Measurements from ENCODE around the gene FIGN. TPM values are rescaled to one million over a fixed set of nuclear protein-coding genes. Genes with fewer than 3 reads are reported as not detected.

FIGN gene
- total RNA-seq, 3 donors from 2014 or later (not counting 1 experiment from before 2014, with no cell fraction given) = not detected

DNA sequence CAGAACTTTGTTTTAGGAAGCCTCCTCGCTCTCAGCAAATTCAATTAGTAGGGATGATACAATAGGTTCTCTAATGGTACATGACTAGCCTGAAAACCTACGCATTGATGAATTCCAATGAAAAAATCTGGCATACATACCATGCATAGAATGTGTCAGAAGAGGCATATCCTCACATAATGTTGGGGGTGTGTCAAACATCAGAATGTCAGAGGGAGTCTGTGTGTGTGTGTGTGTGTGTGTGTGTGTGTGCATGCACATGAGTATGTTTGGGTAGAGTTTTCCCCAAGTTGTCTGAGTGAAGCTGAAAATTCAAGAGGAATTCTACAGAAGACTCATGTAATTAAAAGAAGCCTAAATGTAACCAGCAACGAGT, 78.5 kb downstream of the FIGN start:
- H3K27ac ChIP-seq (ENCODE audit: low read length) = no peak overlapping the region
- H3K27me3 Mint-ChIP-seq (ENCODE audit: low read depth in 2 of 2) = no peaks in the 10 kb centered on the region
- H3K9me3 Mint-ChIP-seq = peaks cover 12 to 16% of the 10 kb centered on the region in 2 donors
- ATAC-seq (no peak), DNase-seq (no peak)
- H3K36me3 ChIP-seq (ENCODE audit: control insufficient read depth, insufficient read depth, low read length) = no peaks in the 10 kb centered on the region
- no peaks in the 10 kb centered on the region for H3K36me3 Mint-ChIP-seq
- 74% methylated on average over 2 of the region's 3 CpGs for WGBS (ENCODE audit: insufficient coverage)
- no peaks in the 10 kb centered on the region for H3K9me3 ChIP-seq (ENCODE audit: control insufficient read depth, insufficient read depth, low read length)
- TF ChIP-seq, protein P1, sequence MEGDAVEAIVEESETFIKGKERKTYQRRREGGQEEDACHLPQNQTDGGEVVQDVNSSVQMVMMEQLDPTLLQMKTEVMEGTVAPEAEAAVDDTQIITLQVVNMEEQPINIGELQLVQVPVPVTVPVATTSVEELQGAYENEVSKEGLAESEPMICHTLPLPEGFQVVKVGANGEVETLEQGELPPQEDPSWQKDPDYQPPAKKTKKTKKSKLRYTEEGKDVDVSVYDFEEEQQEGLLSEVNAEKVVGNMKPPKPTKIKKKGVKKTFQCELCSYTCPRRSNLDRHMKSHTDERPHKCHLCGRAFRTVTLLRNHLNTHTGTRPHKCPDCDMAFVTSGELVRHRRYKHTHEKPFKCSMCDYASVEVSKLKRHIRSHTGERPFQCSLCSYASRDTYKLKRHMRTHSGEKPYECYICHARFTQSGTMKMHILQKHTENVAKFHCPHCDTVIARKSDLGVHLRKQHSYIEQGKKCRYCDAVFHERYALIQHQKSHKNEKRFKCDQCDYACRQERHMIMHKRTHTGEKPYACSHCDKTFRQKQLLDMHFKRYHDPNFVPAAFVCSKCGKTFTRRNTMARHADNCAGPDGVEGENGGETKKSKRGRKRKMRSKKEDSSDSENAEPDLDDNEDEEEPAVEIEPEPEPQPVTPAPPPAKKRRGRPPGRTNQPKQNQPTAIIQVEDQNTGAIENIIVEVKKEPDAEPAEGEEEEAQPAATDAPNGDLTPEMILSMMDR (IDR thresholded peaks at IDR 0.05) = no peak
- no peak overlapping the region for H3K27ac Mint-ChIP-seq
- intact Hi-C loops (cut with micrococcal nuclease) = no loop called here
- H3K4me1 Mint-ChIP-seq = no peaks in the 10 kb centered on the region
- H3K4me3 ChIP-seq (ENCODE audit: low read length) = no peak overlapping the region
- H3K4me3 Mint-ChIP-seq = no peak overlapping the region
- no peaks in the 10 kb centered on the region for H3K4me1 ChIP-seq (ENCODE audit: control insufficient read depth, insufficient read depth, low read length)
- no peaks in the 10 kb centered on the region for H3K27me3 ChIP-seq (ENCODE audit: control insufficient read depth, insufficient read depth, low read length)

DNA sequence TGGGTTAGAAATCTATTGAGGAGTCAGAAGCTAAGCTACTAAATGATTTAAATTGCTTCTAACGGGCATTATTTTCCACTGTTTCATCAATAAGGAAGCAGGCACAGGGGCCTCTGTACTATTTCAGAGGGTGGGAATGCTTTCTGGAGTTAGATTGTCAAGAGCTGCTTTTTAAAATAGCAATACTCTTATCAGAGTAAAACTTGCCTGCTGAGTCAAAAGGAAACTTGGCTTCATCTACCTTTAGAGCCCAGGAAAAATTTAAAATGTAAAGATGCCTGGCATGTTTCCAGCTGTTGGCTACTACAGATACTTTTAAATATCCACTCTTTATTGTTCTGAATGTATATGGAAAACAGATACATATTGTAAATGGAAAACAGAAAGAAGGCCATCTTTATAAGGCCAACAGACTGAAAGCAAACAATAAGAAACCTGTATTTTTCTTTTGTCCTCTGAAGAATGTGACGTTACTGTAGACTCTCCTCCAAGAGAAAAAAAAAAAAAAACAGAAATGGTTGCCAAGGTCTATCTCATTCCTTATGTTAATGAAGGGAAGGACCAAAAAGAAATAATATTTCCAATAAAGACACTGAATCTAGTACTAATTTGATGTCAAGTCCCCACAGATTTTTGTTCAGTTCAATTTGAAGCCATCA, 79.1 kb downstream of the FIGN start:
- no peak for DNase-seq
- no peaks in the 10 kb centered on the region for H3K36me3 Mint-ChIP-seq
- Histone ChIP-seq H3K9me3 (ENCODE audit: control insufficient read depth, insufficient read depth, low read length) (no peaks in the 10 kb centered on the region), H3K36me3 (ENCODE audit: control insufficient read depth, insufficient read depth, low read length) (no peaks in the 10 kb centered on the region), H3K4me1 (ENCODE audit: control insufficient read depth, insufficient read depth, low read length) (no peaks in the 10 kb centered on the region), H3K27ac (ENCODE audit: low read length) (no peak overlapping the region), H3K4me3 (ENCODE audit: low read length) (no peak overlapping the region), H3K27me3 (ENCODE audit: control insufficient read depth, insufficient read depth, low read length) (no peaks in the 10 kb centered on the region)
- ATAC-seq = no peak
- H3K27ac Mint-ChIP-seq = no peak overlapping the region
- 40% methylated on average over 1 of the region's 2 CpGs for WGBS (ENCODE audit: insufficient coverage)
- H3K4me1 Mint-ChIP-seq = no peaks in the 10 kb centered on the region
- H3K27me3 Mint-ChIP-seq (ENCODE audit: low read depth in 2 of 2) = no peaks in the 10 kb centered on the region
- intact Hi-C loops (cut with micrococcal nuclease) = no loop called here
- TF ChIP-seq, protein P1 (IDR thresholded peaks at IDR 0.05) = no peak
- peaks cover 9 to 12% of the 10 kb centered on the region in 2 donors for H3K9me3 Mint-ChIP-seq
- no peak overlapping the region for H3K4me3 Mint-ChIP-seq

DNA sequence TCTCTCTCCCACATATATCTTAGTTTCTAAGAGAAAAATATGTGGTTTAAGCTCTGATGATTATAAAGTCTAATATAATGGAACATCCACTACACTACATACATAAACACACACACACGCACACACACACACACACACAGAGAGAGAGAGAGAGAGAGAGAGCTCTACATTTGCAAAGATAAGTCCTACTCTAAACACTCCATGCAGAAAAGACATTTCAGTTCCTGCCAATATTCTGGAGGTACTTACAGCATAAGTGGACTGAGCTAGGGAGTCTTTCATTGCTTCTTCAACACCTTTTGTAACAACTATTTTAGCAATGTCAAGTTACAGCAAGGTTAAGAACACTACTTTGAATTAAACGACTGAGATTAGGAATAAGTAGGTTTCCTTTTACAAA, 80.1 kb downstream of the FIGN start:
- no peaks in the 10 kb centered on the region for H3K36me3 Mint-ChIP-seq
- DNase-seq = no peak
- H3K4me1 Mint-ChIP-seq = no peaks in the 10 kb centered on the region
- no peak overlapping the region for H3K27ac Mint-ChIP-seq
- TF ChIP-seq, protein P1 (IDR thresholded peaks at IDR 0.05) = no peak
- WGBS (ENCODE audit: insufficient coverage) = no CpG with 5 or more reads among the region's 2 CpGs
- Histone ChIP-seq H3K4me1 (ENCODE audit: control insufficient read depth, insufficient read depth, low read length) (no peaks in the 10 kb centered on the region), H3K27me3 (ENCODE audit: control insufficient read depth, insufficient read depth, low read length) (no peaks in the 10 kb centered on the region), H3K27ac (ENCODE audit: low read length) (no peak overlapping the region), H3K36me3 (ENCODE audit: control insufficient read depth, insufficient read depth, low read length) (no peaks in the 10 kb centered on the region), H3K4me3 (ENCODE audit: low read length) (no peak overlapping the region), H3K9me3 (ENCODE audit: control insufficient read depth, insufficient read depth, low read length) (no peaks in the 10 kb centered on the region)
- ATAC-seq = no peak
- H3K27me3 Mint-ChIP-seq (ENCODE audit: low read depth in 2 of 2) = no peaks in the 10 kb centered on the region
- intact Hi-C loops (cut with micrococcal nuclease) = no loop called here
- no peak overlapping the region for H3K4me3 Mint-ChIP-seq
- peaks cover 8 to 11% of the 10 kb centered on the region in 2 donors for H3K9me3 Mint-ChIP-seq

DNA sequence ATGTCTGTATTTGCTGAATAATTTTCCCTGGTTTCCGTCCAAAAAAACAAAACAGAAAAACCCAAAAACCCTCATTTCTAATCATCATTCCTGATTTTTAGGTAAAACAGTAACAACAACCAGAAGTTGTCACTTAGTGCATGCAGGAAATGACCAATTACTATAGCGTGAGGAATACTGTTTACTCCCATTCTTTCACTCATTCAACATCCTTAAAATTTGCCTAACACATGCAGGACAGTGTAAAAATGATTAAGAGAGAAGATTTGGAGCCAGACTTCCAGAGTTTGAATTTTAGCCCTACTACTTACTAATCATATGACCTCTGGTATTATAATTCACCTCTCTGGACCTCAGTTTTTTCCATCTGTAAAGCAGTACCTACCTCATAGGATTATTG, 83.1 kb downstream of the FIGN start:
- Histone ChIP-seq H3K4me3 (ENCODE audit: low read length) (no peak overlapping the region), H3K36me3 (ENCODE audit: control insufficient read depth, insufficient read depth, low read length) (no peaks in the 10 kb centered on the region), H3K9me3 (ENCODE audit: control insufficient read depth, insufficient read depth, low read length) (no peaks in the 10 kb centered on the region), H3K27me3 (ENCODE audit: control insufficient read depth, insufficient read depth, low read length) (no peaks in the 10 kb centered on the region), H3K27ac (ENCODE audit: low read length) (no peak overlapping the region), H3K4me1 (ENCODE audit: control insufficient read depth, insufficient read depth, low read length) (no peaks in the 10 kb centered on the region)
- no peak overlapping the region for H3K27ac Mint-ChIP-seq
- H3K4me3 Mint-ChIP-seq = no peak overlapping the region
- no peaks in the 10 kb centered on the region for H3K36me3 Mint-ChIP-seq
- 56% methylated on average over 1 of the region's 2 CpGs for WGBS (ENCODE audit: insufficient coverage)
- no peaks in the 10 kb centered on the region for H3K27me3 Mint-ChIP-seq (ENCODE audit: low read depth in 2 of 2)
- no peak for ATAC-seq
- peaks cover 4 to 8% of the 10 kb centered on the region in 2 donors for H3K9me3 Mint-ChIP-seq
- intact Hi-C loops (cut with micrococcal nuclease) = no loop called here
- TF ChIP-seq, protein P1 (IDR thresholded peaks at IDR 0.05) = no peak
- no peak for DNase-seq
- H3K4me1 Mint-ChIP-seq = no peaks in the 10 kb centered on the region

Data from natural killer cell (primary cell).